ENCODE data around the gene RP9. TPM values are rescaled to one million over a fixed set of nuclear protein-coding genes. Genes with fewer than 3 reads are reported as not detected.

RP9 gene, protein sequence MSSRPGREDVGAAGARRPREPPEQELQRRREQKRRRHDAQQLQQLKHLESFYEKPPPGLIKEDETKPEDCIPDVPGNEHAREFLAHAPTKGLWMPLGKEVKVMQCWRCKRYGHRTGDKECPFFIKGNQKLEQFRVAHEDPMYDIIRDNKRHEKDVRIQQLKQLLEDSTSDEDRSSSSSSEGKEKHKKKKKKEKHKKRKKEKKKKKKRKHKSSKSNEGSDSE
- total RNA-seq (10 to 100 TPM in 6 of 7 donors, 1 to 10 TPM in 1; 6.2 to 16.2 (median 11.3) TPM), polyA plus RNA-seq (10 to 100 TPM in 1 of 2 donors, 1 to 10 TPM in 1; 9.6 to 24.2 TPM)
- long read RNA-seq, donor 1, transcript RP9-201 (6 exons, 1,121 nt) = major isoform, 5 of 9 reads
- long read RNA-seq, donor 1, partial matches to known transcripts = 0 of 9 reads
- long read RNA-seq, donor 1, other reads (novel, unspliced or antisense) = 4 of 9 reads
- long read RNA-seq, donor 2, transcript RP9-201 (6 exons, 1,121 nt) = major isoform, 18 of 18 reads
- long read RNA-seq, donor 2, partial matches to known transcripts = 0 of 18 reads
- long read RNA-seq, donor 2, other reads (novel, unspliced or antisense) = 0 of 18 reads
- long read RNA-seq, donor 3, transcript RP9-201 (6 exons, 1,121 nt) = major isoform, 26 of 27 reads
- long read RNA-seq, donor 3, partial matches to known transcripts = 0 of 27 reads
- long read RNA-seq, donor 3, other reads (novel, unspliced or antisense) = 1 of 27 reads

DNA sequence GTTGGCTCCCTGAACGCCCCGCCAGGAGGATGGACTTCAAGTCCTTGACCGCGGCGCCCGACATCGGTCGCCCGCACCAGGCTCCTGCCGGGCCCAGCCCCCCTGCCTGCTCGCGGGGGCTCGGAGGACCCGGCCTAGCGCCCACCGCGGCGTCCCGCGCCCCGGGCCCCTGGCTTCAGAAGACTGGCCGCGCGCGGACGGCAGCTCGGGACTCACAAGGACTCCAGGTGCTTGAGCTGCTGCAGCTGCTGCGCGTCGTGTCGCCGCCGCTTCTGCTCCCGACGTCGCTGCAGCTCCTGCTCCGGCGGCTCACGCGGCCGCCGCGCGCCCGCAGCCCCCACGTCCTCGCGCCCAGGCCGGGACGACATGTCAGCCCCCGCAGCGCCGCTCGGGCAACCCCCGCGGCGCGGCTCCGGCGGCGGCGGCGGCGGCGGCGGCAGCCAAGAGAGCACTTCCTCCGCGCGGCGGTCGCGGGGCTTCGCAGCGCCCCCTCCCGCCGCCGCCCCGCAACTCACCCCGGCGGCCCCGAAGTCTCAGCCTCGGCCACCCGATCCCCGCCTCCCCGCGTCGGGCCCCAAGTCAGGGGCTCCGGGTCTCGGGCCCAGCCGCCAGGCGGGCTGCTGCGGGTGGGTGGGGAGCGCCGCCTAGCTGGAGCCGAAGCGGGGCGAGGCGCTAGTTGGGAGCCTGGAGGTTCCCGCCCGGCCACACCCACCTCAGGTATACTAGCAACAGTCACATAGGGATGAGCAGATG, at the start of gene RP9:
RP9 (minus strand) TSS at position 400 of the 753 bp plus-strand sequence; CDS start at position 368, 32 bp downstream.
- TF ChIP-seq, protein P1, sequence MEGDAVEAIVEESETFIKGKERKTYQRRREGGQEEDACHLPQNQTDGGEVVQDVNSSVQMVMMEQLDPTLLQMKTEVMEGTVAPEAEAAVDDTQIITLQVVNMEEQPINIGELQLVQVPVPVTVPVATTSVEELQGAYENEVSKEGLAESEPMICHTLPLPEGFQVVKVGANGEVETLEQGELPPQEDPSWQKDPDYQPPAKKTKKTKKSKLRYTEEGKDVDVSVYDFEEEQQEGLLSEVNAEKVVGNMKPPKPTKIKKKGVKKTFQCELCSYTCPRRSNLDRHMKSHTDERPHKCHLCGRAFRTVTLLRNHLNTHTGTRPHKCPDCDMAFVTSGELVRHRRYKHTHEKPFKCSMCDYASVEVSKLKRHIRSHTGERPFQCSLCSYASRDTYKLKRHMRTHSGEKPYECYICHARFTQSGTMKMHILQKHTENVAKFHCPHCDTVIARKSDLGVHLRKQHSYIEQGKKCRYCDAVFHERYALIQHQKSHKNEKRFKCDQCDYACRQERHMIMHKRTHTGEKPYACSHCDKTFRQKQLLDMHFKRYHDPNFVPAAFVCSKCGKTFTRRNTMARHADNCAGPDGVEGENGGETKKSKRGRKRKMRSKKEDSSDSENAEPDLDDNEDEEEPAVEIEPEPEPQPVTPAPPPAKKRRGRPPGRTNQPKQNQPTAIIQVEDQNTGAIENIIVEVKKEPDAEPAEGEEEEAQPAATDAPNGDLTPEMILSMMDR (IDR thresholded peaks at IDR 0.05) = peak in 2 of 3 donors; percentile 53 to 77
- TF ChIP-seq POLR2A (IDR thresholded peaks at IDR 0.05) (no peak), EP300 (IDR thresholded peaks at IDR 0.05) (no peak)
- Histone ChIP-seq H3K27ac (peak within 1 kb of the TSS; percentile 18 to 34), H3K9me3 (no peaks in the 10 kb centered on the region), H3K4me3 (peak within 1 kb of the TSS; percentile 70), H3K36me3 (no peaks in the 10 kb centered on the region), H3K4me1 (ENCODE audit: insufficient read depth) (peaks cover 4% of the 10 kb centered on the region), H3K27me3 (no peaks in the 10 kb centered on the region)
- DNase-seq = peak; percentile 57 to 83 (median 70)
- 0 to 1% (median 1%) methylated on average over 64 to 100 of the region's 100 CpGs for WGBS, 3 donors
- intact Hi-C loops (cut with DNase I) = loop anchor here in 1 of 4 donors (10.0 kb wide), 1 partner anchor 344 kb away; no protein-coding TSS in a partner anchor

DNA sequence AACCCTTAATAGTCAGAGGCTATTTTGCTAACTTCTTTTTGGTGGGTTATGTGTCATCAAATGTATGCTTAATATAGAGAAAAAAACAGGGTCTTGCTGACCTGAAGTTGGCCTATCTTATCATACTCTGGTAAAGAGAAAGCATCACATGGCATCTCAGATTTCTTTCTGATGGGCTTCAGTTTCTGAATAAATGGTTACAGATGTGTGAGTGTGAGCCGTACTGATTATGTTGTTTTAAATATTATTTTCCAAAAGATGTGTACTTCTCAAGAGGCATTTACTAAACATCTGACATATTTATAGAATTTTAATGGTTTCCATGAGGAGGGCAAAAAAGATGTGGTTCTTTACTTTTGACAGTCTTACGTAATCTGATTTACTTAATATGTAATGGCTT, 48.6 kb upstream of the RP9 start:
- DNase-seq = no peak
- H3K36me3 ChIP-seq = no peaks in the 10 kb centered on the region
- TF ChIP-seq, protein P1 (IDR thresholded peaks at IDR 0.05) = no peak
- TF ChIP-seq POLR2A (IDR thresholded peaks at IDR 0.05) = no peak
- H3K4me1 ChIP-seq (ENCODE audit: insufficient read depth) = no peaks in the 10 kb centered on the region
- no peaks in the 10 kb centered on the region for H3K9me3 ChIP-seq
- no peak overlapping the region for H3K4me3 ChIP-seq
- WGBS, 3 donors = 45 to 57% (median 50%) methylated on average over 2 of the region's 2 CpGs
- no peak overlapping the region for H3K27ac ChIP-seq
- no peaks in the 10 kb centered on the region for H3K27me3 ChIP-seq
- intact Hi-C loops (cut with DNase I) = no loop called here

DNA sequence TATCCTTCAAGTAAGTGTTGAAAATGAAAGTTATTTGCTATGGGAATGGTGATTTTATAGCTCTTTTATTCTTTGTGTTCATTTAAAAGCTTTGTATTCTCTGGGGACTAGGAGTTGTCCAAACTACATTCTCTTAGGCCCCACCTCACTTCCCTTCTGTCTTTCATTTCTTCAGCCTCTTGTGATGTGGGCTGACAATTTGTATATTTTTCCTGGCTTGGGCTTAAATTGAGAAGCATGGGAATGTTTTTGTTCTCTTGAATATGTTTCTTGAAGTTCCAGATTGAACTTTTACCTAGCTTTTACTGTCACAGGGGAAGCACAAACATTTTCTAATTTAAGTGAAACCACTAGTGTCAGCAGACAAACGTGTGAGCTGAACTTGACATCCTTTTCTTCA, 48.1 kb upstream of the RP9 start:
- no peaks in the 10 kb centered on the region for H3K4me1 ChIP-seq (ENCODE audit: insufficient read depth)
- H3K36me3 ChIP-seq = no peaks in the 10 kb centered on the region
- no peak overlapping the region for H3K4me3 ChIP-seq
- TF ChIP-seq, protein P1 (IDR thresholded peaks at IDR 0.05) = no peak
- TF ChIP-seq POLR2A (IDR thresholded peaks at IDR 0.05) = no peak
- no peak for TF ChIP-seq EP300 (IDR thresholded peaks at IDR 0.05)
- H3K27me3 ChIP-seq = no peaks in the 10 kb centered on the region
- H3K9me3 ChIP-seq = no peaks in the 10 kb centered on the region
- WGBS, 3 donors = 0 to 6% (median 6%) methylated on average over 1 of the region's 1 CpG
- intact Hi-C loops (cut with DNase I) = no loop called here
- DNase-seq = no peak
- H3K27ac ChIP-seq = no peak overlapping the region

DNA sequence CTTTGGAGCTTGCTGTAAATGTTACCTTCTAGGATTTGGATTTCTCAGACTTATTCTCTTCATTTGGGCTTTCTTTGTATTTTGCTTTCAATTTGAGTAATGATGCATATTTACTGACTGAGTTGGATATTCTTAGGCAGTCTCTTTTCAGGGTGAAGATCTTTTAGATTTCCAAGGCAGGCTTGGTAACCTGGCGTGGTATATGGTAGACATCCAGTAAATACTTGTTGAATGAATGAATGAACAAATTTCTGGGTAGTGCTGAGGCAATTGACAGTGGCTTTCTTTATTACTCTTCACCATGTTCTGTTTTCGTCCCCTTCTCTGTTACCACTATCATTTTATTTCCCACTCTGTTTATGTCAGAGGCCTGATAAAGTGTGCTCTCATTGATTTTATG, 47.2 kb upstream of the RP9 start:
- TF ChIP-seq POLR2A (IDR thresholded peaks at IDR 0.05) = no peak
- TF ChIP-seq, protein P1 (IDR thresholded peaks at IDR 0.05) = no peak
- TF ChIP-seq EP300 (IDR thresholded peaks at IDR 0.05) = no peak

More for the DNA sequence above, 47.2 kb upstream of the RP9 start:
- no peak overlapping the region for H3K27ac ChIP-seq
- H3K4me1 ChIP-seq (ENCODE audit: insufficient read depth) = no peaks in the 10 kb centered on the region
- H3K9me3 ChIP-seq = no peaks in the 10 kb centered on the region
- no peaks in the 10 kb centered on the region for H3K27me3 ChIP-seq
- intact Hi-C loops (cut with DNase I) = no loop called here
- DNase-seq = no peak
- no peaks in the 10 kb centered on the region for H3K36me3 ChIP-seq
- 95 to 100% (median 99%) methylated on average over 2 of the region's 2 CpGs for WGBS, 3 donors
- H3K4me3 ChIP-seq = no peak overlapping the region

All from ovary (tissue), 10 donors.